ENCODE measurements around the gene SLC26A6.
A peak's percentile ranks its signal among the peaks of the same experiment; 100 is the strongest.

The SLC26A6 gene

GRCh38 chr3:48635222-48636021 is at the start of gene SLC26A6:
SLC26A6 (minus strand) TSS chr3:48635461; CDS start chr3:48635393, 68 bp downstream.
- DNase-seq: peak; percentile 90

GRCh38 chr3:48684480-48685143 is 49.4 kb upstream of the SLC26A6 start:
- DNase-seq: no peak

- DNase-seq: no peak
Measured at GRCh38 chr3:48684054-48684349, 48.7 kb upstream of the SLC26A6 start.

- no peak for DNase-seq
Measured at GRCh38 chr3:48682786-48683185, 47.5 kb upstream of the SLC26A6 start.

- no peak for DNase-seq
Measured at GRCh38 chr3:48681974-48682610, 46.8 kb upstream of the SLC26A6 start.

- no peak for DNase-seq
Measured at GRCh38 chr3:48681541-48681880, 46.2 kb upstream of the SLC26A6 start.

- DNase-seq: no peak
Measured at GRCh38 chr3:48680811-48681540, 45.7 kb upstream of the SLC26A6 start.

GRCh38 chr3:48679411-48680391 is 44.4 kb upstream of the SLC26A6 start:
- DNase-seq: no peak

- no peak for DNase-seq
Measured at GRCh38 chr3:48678566-48679380, 43.5 kb upstream of the SLC26A6 start.

- DNase-seq: no peak
Measured at GRCh38 chr3:48678056-48678455, 42.8 kb upstream of the SLC26A6 start.

- no peak for DNase-seq
Measured at GRCh38 chr3:48674505-48674904, 39.2 kb upstream of the SLC26A6 start.

- DNase-seq: no peak
Measured at GRCh38 chr3:48672522-48672921, 37.3 kb upstream of the SLC26A6 start.

- DNase-seq: no peak
Measured at GRCh38 chr3:48664929-48665328, 29.7 kb upstream of the SLC26A6 start.

GRCh38 chr3:48664313-48664644 is 29.0 kb upstream of the SLC26A6 start:
- DNase-seq: no peak

- DNase-seq: peak; percentile 76
Measured at GRCh38 chr3:48663489-48664312, 28.4 kb upstream of the SLC26A6 start.

- DNase-seq: peak; percentile 49
Measured at GRCh38 chr3:48662753-48663488, 27.7 kb upstream of the SLC26A6 start, which contains the start of gene CELSR3. CELSR3 (minus strand) TSS chr3:48662886; CDS start chr3:48662634, 252 bp downstream.

- no peak for DNase-seq
Measured at GRCh38 chr3:48662145-48662752, 27.0 kb upstream of the SLC26A6 start.

GRCh38 chr3:48661501-48662144 is 26.4 kb upstream of the SLC26A6 start:
- peak; percentile 64 for DNase-seq
